Spinal cord (tissue), 10 donors: ENCODE measurements around the gene ZDHHC6. TPM values are rescaled to one million over a fixed set of nuclear protein-coding genes. Genes with fewer than 3 reads are reported as not detected.

Experiments
- DNase-seq, 6 donors: peaks; one replicate each; pipeline versions ENCODE4 v3.0.0 to v3.0.0-alpha.2; 2013 to 2015; ENCODE audit warnings: low spot score in 6 of 6, low read depth in 4 of 6
- H3K27ac ChIP-seq: one replicate; pipeline ENCODE4 v1.5.1; 2013; ENCODE audit warnings: low read depth, low read length, control low read depth
- H3K27me3 ChIP-seq: one replicate; pipeline ENCODE4 v1.6.1; 2013; ENCODE audit warnings: low read length; ENCODE audit not compliant: control insufficient read depth, insufficient read depth
- H3K36me3 ChIP-seq: one replicate; pipeline ENCODE4 v1.6.1; 2013; ENCODE audit warnings: low read length; ENCODE audit not compliant: control insufficient read depth, insufficient read depth
- H3K4me1 ChIP-seq: one replicate; pipeline ENCODE4 v1.6.1; 2013; ENCODE audit warnings: low read length; ENCODE audit not compliant: control insufficient read depth, insufficient read depth
- H3K4me3 ChIP-seq: one replicate; pipeline ENCODE4 v1.5.1; 2013; ENCODE audit warnings: low read depth, low read length, control low read depth
- H3K9me3 ChIP-seq: one replicate; pipeline ENCODE4 v1.6.1; 2013; ENCODE audit warnings: low read length; ENCODE audit not compliant: control insufficient read depth, insufficient read depth
- WGBS: methylation state at CpG from one replicate; pipeline ENCODE4 v1.1.5; 2013; ENCODE audit warnings: missing lambda C conversion rate; ENCODE audit not compliant: insufficient coverage; 5-methylcytosine and 5-hydroxymethylcytosine counted together
- long read RNA-seq, 4 donors: transcript quantifications; one replicate each; lab custom pipeline, GENCODE V29; 2026
- polyA plus RNA-seq, 2 donors: library from polyadenylated mRNA; unstranded; fragments of 120-200 nt; gene quantifications; one replicate each; pipeline ENCODE4 v1.2.1, GENCODE V29; 2013; ENCODE audit not compliant: insufficient read length in 2 of 2
- total RNA-seq, 2 donors: library from RNA; depleted of rRNA in 1 of 2; stranded (reverse); fragments of 120-200 nt in 1 of 2; fragments of >200 nt in 1 of 2; gene quantifications; one replicate each; pipeline versions ENCODE4 v1.2.3 to v1.2.4, GENCODE V29; 2013 to 2014
- donor health status: healthy.

The ZDHHC6 gene
- total RNA-seq (10 to 100 TPM; 33.0 to 37.6 TPM), polyA plus RNA-seq (10 to 100 TPM; 44.2 to 49.0 TPM)
- long read RNA-seq, donor 1, partial matches to known transcripts = 0 of 9 reads
- long read RNA-seq, donor 1, other reads (novel, unspliced or antisense) = 0 of 9 reads
- long read RNA-seq, donor 2, partial matches to known transcripts = 0 of 1 reads
- long read RNA-seq, donor 2, other reads (novel, unspliced or antisense) = 0 of 1 reads
- long read RNA-seq, donor 3, partial matches to known transcripts = 0 of 4 reads
- long read RNA-seq, donor 3, other reads (novel, unspliced or antisense) = 0 of 4 reads
- long read RNA-seq, donor 4, transcript ZDHHC6-204 (4 exons, 538 nt) = major isoform, 7 of 17 reads
- long read RNA-seq, donor 4, partial matches to known transcripts = 7 of 17 reads
- long read RNA-seq, donor 4, other reads (novel, unspliced or antisense) = 0 of 17 reads

DNA sequence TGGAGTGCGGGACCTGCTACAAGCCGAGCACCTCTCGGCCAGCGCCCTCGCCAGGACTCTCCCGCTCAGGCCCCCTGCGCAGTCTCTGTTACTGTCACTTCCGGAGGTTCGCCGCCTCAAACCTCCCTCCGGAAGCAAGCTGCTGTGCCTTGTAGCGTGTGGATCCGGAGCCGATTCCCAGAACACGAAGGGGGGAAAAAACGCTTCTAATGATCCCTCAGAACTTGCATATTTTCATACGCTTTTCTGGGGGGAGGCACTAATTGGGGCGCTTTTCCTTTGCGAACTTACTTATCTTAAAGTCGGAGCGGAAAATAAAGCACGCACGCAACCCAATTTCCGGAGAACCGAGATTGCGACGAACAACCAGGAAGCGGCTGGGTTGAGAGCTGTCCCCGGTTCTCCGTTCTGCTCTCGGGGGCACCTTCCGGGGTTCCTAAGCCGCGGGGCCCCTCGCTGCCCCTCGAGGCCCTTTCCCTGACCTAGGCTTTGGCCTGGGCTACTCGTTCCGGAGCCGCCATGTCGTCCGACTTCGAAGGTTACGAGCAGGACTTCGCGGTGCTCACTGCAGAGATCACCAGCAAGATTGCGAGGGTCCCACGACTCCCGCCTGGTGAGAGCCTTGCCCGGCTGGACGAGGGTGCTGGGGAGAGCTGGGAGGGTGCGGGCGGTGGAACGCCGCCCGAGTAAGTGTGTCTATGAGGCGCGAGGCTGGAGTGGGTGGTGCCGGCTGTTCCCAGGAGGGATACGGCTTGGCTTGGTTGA lies at the start of gene ZDHHC6, which contains the start of gene VTI1A:
TSS of gene ZDHHC6 (minus strand) at position 60 of the 765 bp plus-strand sequence. CDS start 1,478 bp downstream, outside the sequence.
TSS of gene VTI1A (plus strand) at position 361 of the 765 bp plus-strand sequence. CDS start at position 520, 159 bp downstream.
- DNase-seq = peak; percentile 72 to 95 (median 81)
- Histone ChIP-seq H3K9me3 (no peaks in the 10 kb centered on the region), H3K36me3 (peaks cover 3% of the 10 kb centered on the region), H3K27me3 (no peaks in the 10 kb centered on the region), H3K27ac (peak within 1 kb of the TSS; percentile 86), H3K4me1 (peaks cover 6% of the 10 kb centered on the region), H3K4me3 (peak within 1 kb of the TSS; percentile 98)
- 0% methylated on average over 59 of the region's 59 CpGs for WGBS

DNA sequence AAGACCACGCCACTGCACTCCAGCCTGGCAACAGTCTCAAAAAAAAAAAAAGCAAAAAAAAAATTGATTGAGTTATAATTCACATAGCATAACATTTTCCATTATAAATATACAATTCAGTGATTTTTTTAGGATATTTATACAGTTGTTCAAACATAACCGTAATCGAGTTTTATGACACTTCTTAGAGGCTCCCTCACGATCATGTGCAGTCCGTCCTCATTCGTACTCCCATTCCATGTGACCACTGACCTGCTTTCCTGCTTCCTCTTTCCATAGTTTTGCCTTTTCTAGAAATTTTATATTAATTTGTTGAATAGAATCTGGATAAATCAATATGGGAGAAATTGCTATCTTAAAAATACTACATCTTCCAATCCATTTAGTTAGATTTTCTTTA lies 46.0 kb upstream of the ZDHHC6 start:
- no CpG with 5 or more reads among the region's 6 CpGs for WGBS
- DNase-seq = no peak
- Histone ChIP-seq H3K27ac (no peak overlapping the region), H3K4me3 (no peak overlapping the region), H3K36me3 (peaks cover 2% of the 10 kb centered on the region), H3K4me1 (no peaks in the 10 kb centered on the region), H3K27me3 (no peaks in the 10 kb centered on the region), H3K9me3 (no peaks in the 10 kb centered on the region)

GRCh38 chr10:112491144-112491543 lies 44.4 kb upstream of the ZDHHC6 start:
- Histone ChIP-seq H3K27ac (no peak overlapping the region), H3K4me3 (no peak overlapping the region), H3K4me1 (no peaks in the 10 kb centered on the region), H3K27me3 (no peaks in the 10 kb centered on the region), H3K9me3 (no peaks in the 10 kb centered on the region), H3K36me3 (peaks cover 2% of the 10 kb centered on the region)
- DNase-seq = no peak

GRCh38 chr10:112490545-112490944 lies 43.8 kb upstream of the ZDHHC6 start:
- Histone ChIP-seq H3K36me3 (peaks cover 2% of the 10 kb centered on the region), H3K4me1 (no peaks in the 10 kb centered on the region), H3K4me3 (no peak overlapping the region), H3K27ac (no peak overlapping the region), H3K27me3 (no peaks in the 10 kb centered on the region), H3K9me3 (no peaks in the 10 kb centered on the region)
- WGBS = 40% methylated on average over 1 of the region's 2 CpGs
- peak in 1 of 6 donors; percentile 44 for DNase-seq

GRCh38 chr10:112487964-112488363 lies 41.2 kb upstream of the ZDHHC6 start:
- H3K9me3 ChIP-seq = no peaks in the 10 kb centered on the region
- H3K4me3 ChIP-seq = no peak overlapping the region
- peaks cover 2% of the 10 kb centered on the region for H3K36me3 ChIP-seq
- H3K27ac ChIP-seq = no peak overlapping the region
- no peaks in the 10 kb centered on the region for H3K4me1 ChIP-seq
- no peaks in the 10 kb centered on the region for H3K27me3 ChIP-seq
- no peak for DNase-seq

DNA sequence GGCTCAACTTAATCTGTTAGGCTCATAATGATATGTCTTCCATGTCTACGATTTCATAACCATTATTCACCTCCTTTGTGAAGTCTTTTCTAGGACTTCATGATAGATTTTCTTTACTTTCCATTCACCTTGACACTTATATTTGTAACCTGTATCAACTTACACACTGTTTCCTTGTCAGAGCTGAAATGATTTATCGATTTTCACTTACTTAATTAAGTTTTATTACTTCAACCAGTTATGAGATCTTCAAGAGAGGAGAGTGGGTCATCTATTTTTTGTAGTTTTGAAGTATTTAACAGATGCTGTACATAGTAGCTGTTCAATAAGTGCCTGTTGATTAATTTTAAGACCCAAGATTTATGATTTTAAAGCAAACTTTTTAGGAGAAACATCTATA lies 37.7 kb upstream of the ZDHHC6 start:
- Histone ChIP-seq H3K9me3 (no peaks in the 10 kb centered on the region), H3K4me1 (no peaks in the 10 kb centered on the region), H3K4me3 (no peak overlapping the region), H3K36me3 (peaks cover 2% of the 10 kb centered on the region), H3K27me3 (no peaks in the 10 kb centered on the region), H3K27ac (no peak overlapping the region)
- no CpG with 5 or more reads among the region's 2 CpGs for WGBS
- no peak for DNase-seq

DNA sequence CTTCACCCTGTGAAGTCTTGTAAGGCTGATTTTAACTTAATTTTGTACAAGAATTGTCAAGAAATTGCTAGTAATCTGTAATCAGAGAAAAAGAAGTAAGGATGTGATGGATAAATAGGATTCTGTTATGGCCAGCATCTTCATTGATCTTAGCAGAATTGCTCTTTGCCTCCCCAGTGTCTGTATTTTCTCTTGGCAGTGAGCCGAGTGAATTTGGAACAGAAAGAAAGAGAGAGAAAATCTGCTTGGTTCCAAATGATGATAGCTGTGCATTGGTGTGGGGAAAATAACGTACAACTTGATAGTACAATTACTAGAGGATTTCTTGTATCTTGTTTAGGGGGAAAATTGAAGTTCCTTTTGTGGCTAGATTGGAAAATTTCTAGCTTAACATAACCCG lies 34.9 kb upstream of the ZDHHC6 start:
- 17% methylated on average over 1 of the region's 3 CpGs for WGBS
- DNase-seq = peak in 4 of 6 donors; percentile 6 to 82 (median 42)
- H3K4me1 ChIP-seq = no peaks in the 10 kb centered on the region
- H3K27ac ChIP-seq = no peak overlapping the region
- H3K27me3 ChIP-seq = no peaks in the 10 kb centered on the region
- peaks cover 2% of the 10 kb centered on the region for H3K36me3 ChIP-seq
- no peak overlapping the region for H3K4me3 ChIP-seq
- no peaks in the 10 kb centered on the region for H3K9me3 ChIP-seq

DNA sequence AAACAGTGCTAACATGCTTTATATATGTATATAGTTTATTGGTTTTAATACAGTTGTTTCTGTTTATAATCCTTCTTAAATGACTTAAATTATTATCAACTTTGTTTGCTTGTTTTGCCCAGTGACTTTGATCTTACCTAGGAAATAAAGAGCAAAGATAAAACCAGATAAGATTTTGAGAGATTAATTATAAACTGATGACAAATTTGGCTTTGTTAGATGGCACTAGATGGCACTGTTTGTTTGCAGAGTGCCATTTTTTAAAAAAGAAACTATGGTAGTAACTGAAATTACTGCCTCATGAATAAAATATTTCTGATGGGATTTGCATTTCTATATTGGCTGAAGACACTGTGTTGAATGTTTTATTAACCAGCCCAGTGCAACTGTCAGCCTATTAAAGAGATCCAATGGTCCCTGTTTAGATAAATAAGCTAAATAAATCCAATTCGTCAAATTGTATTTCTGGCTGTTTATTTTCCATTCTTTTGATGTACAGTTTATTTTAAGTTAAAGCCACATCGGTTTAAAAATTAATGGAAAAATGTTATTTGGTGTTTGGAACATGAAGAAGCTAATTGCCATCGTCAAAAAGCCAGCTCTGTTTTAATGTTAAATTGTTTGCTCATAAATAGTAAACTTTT lies 29.0 kb upstream of the ZDHHC6 start:
- Histone ChIP-seq H3K4me3 (no peak overlapping the region), H3K9me3 (no peaks in the 10 kb centered on the region), H3K27me3 (no peaks in the 10 kb centered on the region), H3K4me1 (no peaks in the 10 kb centered on the region), H3K27ac (no peak overlapping the region), H3K36me3 (no peaks in the 10 kb centered on the region)
- 80% methylated on average over 2 of the region's 3 CpGs for WGBS
- DNase-seq = peak in 2 of 6 donors; percentile 53 to 77

DNA sequence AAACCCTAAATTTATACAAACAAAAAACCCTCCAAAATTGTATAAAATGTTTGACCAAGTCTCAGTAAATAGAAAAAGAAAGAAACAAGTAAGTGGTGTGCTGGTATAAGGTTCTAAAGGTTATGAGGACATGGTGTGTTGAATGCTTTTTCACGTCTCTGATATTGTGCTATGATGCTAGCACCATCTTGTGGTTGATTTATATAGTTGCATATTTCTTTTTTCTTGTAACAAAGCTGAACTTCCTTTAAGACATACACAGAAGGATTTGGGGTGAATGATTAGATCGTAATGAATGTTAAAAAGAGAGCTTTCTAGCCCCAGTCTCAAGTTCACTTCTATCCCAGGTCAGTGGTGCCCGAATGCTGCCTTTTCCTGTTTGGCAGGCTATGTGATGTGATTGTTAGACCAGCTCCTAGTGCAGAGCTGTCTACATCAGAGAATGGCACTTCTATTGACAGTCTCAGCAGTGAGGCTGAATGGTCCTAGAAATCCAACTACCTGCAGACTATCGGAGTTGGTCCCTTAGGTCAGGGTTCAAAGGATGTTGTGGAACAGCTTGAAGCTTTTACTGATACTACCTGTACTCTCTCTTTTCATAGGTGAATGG lies 25.3 kb upstream of the ZDHHC6 start:
- H3K27ac ChIP-seq = no peak overlapping the region
- H3K4me1 ChIP-seq = no peaks in the 10 kb centered on the region
- H3K4me3 ChIP-seq = no peak overlapping the region
- no peaks in the 10 kb centered on the region for H3K9me3 ChIP-seq
- WGBS = 10% methylated on average over 2 of the region's 4 CpGs
- no peaks in the 10 kb centered on the region for H3K27me3 ChIP-seq
- H3K36me3 ChIP-seq = no peaks in the 10 kb centered on the region
- peak in 3 of 6 donors; percentile 40 to 84 (median 58) for DNase-seq
